SJSA1 (cell line): Measurements from ENCODE around the gene AP3S2. TPM values are rescaled to one million over a fixed set of nuclear protein-coding genes. Genes with fewer than 3 reads are reported as not detected.

ENCODE experiments used
- DNase-seq, 2 experiments: peaks; one replicate each; pipeline ENCODE4 v3.0.0-alpha.2; 2015 to 2020; ENCODE audit warnings: low spot score in 2 of 2, low read depth in 1 of 2
- H3K27ac ChIP-seq: fragments of 250-450 bp; sonication (Bioruptor Pico); 2 replicates; pipeline ENCODE4 v1.5.1; 2020; ENCODE audit warnings: mild to moderate bottlenecking, moderate library complexity
- H3K27me3 ChIP-seq: fragments of 250-450 bp; sonication (Bioruptor Pico); replicated peaks from 2 replicates; pipeline ENCODE4 v1.5.1; 2020; ENCODE audit warnings: mild to moderate bottlenecking, moderate library complexity
- H3K36me3 ChIP-seq: fragments of 250-450 bp; sonication (Bioruptor Pico); 2 replicates; pipeline ENCODE4 v1.5.1; 2020; ENCODE audit warnings: mild to moderate bottlenecking
- H3K4me1 ChIP-seq: fragments of 250-450 bp; sonication (Bioruptor Pico); replicated peaks from 2 replicates; pipeline ENCODE4 v1.6.1; 2021; ENCODE audit warnings: mild to moderate bottlenecking
- H3K4me3 ChIP-seq: fragments of 250-450 bp; sonication (Bioruptor Pico); 2 replicates; pipeline ENCODE4 v1.5.1; 2020; ENCODE audit warnings: mild to moderate bottlenecking
- H3K9me3 ChIP-seq: fragments of 250-450 bp; sonication (Bioruptor Pico); replicated peaks from 2 replicates; pipeline ENCODE4 v1.5.1; 2020; ENCODE audit warnings: mild to moderate bottlenecking
- total RNA-seq: library from RNA; depleted of rRNA; stranded (reverse); fragments of >200 nt; shearing (Covaris generic); gene quantifications from 2 replicates; pipeline ENCODE4 v1.2.3, GENCODE V29; 2014; rRNA removed

The AP3S2 gene
- total RNA-seq, 1 experiment from 2014 or later: 59.2 TPM

- H3K9me3 ChIP-seq: no peaks in the 10 kb centered on the region
- peaks cover 25% of the 10 kb centered on the region for H3K4me1 ChIP-seq
- DNase-seq: no peak
- no peak overlapping the region for H3K27ac ChIP-seq
- H3K4me3 ChIP-seq: no peak overlapping the region
- H3K36me3 ChIP-seq: no peaks in the 10 kb centered on the region
- no peaks in the 10 kb centered on the region for H3K27me3 ChIP-seq
Measured at GRCh38 chr15:89780601-89781000, 113.2 kb downstream of the AP3S2 start.

Other genes with a start within 250 kb of the AP3S2 start
- 13.8 and 14.3 TPM in 2 replicates for gene KIF7, start 238.5 kb downstream of the AP3S2 start, total RNA-seq
- gene PLIN1, start 214.6 kb downstream of the AP3S2 start, total RNA-seq: not detected in 2 replicates
- 4.8 and 15.0 TPM in 2 replicates for gene PEX11A, start 203.2 kb downstream of the AP3S2 start, total RNA-seq
- gene WDR93, start 203.2 kb downstream of the AP3S2 start, total RNA-seq: 0.05 TPM in 1 of 2 replicates, not detected in the other
- 0.26 TPM in 1 of 2 replicates, not detected in the other for gene MESP1, start 142.7 kb downstream of the AP3S2 start, total RNA-seq
- gene MESP2, start 117.7 kb downstream of the AP3S2 start, total RNA-seq: not detected in 2 replicates
- 3.2 and 5.1 TPM in 2 replicates for gene ANPEP, start 79.1 kb downstream of the AP3S2 start, total RNA-seq
- gene ARPIN, start 19.0 kb upstream of the AP3S2 start, total RNA-seq: 4.0 and 8.2 TPM in 2 replicates
- gene ZNF710, start 107.3 kb upstream of the AP3S2 start, total RNA-seq: 2.4 and 7.3 TPM in 2 replicates
- gene IDH2, start 208.5 kb upstream of the AP3S2 start, total RNA-seq: 45.0 and 66.6 TPM in 2 replicates